Left renal pelvis (tissue), 4 donors: Measurements from ENCODE around the gene KIAA1328. TPM values are rescaled to one million over a fixed set of nuclear protein-coding genes. Genes with fewer than 3 reads are reported as not detected.

ENCODE experiments used
- DNase-seq, 4 donors: peaks; one replicate each; pipeline ENCODE4 v3.0.0-alpha.2; 2013; ENCODE audit warnings: low read depth in 4 of 4, low spot score in 3 of 4
- polyA plus RNA-seq, 4 donors: library from polyadenylated mRNA; unstranded; fragments of 120-200 nt; gene quantifications; one replicate each; pipeline ENCODE4 v1.2.1, GENCODE V29; 2013; ENCODE audit not compliant: insufficient read length in 4 of 4

Gene KIAA1328
- polyA plus RNA-seq, 4 donors, result 11.0 to 12.9 (median 11.5) TPM

GRCh38 chr18:37247497-37248161, 418.7 kb downstream of the KIAA1328 start:
- DNase-seq, result no peak

GRCh38 chr18:37248281-37248680, 419.4 kb downstream of the KIAA1328 start:
- DNase-seq, result no peak

GRCh38 chr18:37249171-37249886, 420.4 kb downstream of the KIAA1328 start:
- no peak for DNase-seq

- DNase-seq, result no peak
These were observed 421.1 kb downstream of the KIAA1328 start for GRCh38 chr18:37249895-37250618.

- no peak for DNase-seq
These were observed 422.8 kb downstream of the KIAA1328 start for GRCh38 chr18:37251679-37252078.

- no peak for DNase-seq
These were observed 423.4 kb downstream of the KIAA1328 start for GRCh38 chr18:37252342-37252741.

GRCh38 chr18:37252854-37253393, 424.0 kb downstream of the KIAA1328 start:
- no peak for DNase-seq

GRCh38 chr18:37253394-37254235, 424.7 kb downstream of the KIAA1328 start:
- no peak for DNase-seq

GRCh38 chr18:37254236-37254754, 425.4 kb downstream of the KIAA1328 start:
- no peak for DNase-seq

GRCh38 chr18:37254973-37255372, 426.0 kb downstream of the KIAA1328 start:
- DNase-seq, result no peak

GRCh38 chr18:37258131-37258530, 429.2 kb downstream of the KIAA1328 start:
- no peak for DNase-seq

- no peak for DNase-seq
These were observed 429.9 kb downstream of the KIAA1328 start for GRCh38 chr18:37258819-37259218.

GRCh38 chr18:37259711-37260110, 430.8 kb downstream of the KIAA1328 start:
- DNase-seq, result no peak

GRCh38 chr18:37260367-37261093, 431.6 kb downstream of the KIAA1328 start:
- no peak for DNase-seq

GRCh38 chr18:37261246-37261840, 432.4 kb downstream of the KIAA1328 start:
- no peak for DNase-seq

GRCh38 chr18:37261988-37262387, 433.1 kb downstream of the KIAA1328 start:
- DNase-seq, result no peak

GRCh38 chr18:37264956-37265355, 436.0 kb downstream of the KIAA1328 start:
- DNase-seq, result no peak

- no peak for DNase-seq
These were observed 436.5 kb downstream of the KIAA1328 start for GRCh38 chr18:37265382-37265781.

- no peak for DNase-seq
These were observed 437.4 kb downstream of the KIAA1328 start for GRCh38 chr18:37266290-37266689.
